GM18951 (cell line): ENCODE data around the gene AP1M2.
A peak's percentile ranks its signal among the peaks of the same experiment; 100 is the strongest.

Experiments
- POLR2A ChIP-seq: IDR thresholded peaks from 4 replicates; pipeline ENCODE4 v1.6.1; 2011; ENCODE audit warnings: mild to moderate bottlenecking; ENCODE audit not compliant: insufficient read length, insufficient read depth; ENCODE audit errors: extremely low read depth
- in situ Hi-C: fragments of 300-500 bp; cut with MboI; formaldehyde crosslinking; loops from one replicate; pipeline ENCODE4 v1.12.0; 2022; ENCODE audit warnings: low sequenced_read_pairs, mixed read lengths, inconsistent platforms; ENCODE audit not compliant: unreplicated experiment

Gene AP1M2

DNA sequence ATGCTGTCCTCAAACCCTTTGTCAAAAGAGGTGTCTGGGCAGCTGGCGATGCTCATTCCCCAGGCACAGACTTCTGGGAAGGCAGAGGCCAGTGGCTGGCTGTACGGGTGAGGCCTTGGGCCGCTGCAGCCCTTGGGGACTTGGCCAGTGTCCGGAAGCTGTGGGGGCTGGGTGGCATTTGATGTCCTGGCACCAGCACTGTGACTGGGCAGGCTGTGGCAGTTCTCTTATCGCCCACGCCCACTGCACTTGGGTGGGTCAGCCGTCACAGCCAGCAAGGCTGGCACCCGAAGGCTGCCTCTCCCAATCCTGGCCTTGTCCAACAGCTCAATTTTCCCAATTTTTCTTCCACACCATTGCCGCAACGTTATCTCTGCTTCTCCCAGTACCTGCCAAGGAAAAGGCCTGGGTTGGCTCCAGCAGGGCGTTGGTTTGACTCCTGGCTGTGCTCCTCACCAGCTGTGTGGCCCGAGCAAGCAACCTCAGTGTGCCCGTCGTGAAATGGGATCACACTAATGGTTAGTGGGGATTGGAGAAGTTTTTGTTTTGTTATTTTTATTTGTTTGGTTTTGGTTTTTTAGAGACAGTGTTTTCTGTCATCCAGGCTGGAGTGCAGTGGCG, 25.5 kb upstream of the AP1M2 start:
- TF ChIP-seq POLR2A = no peak
- in situ Hi-C loops = no loop called here

DNA sequence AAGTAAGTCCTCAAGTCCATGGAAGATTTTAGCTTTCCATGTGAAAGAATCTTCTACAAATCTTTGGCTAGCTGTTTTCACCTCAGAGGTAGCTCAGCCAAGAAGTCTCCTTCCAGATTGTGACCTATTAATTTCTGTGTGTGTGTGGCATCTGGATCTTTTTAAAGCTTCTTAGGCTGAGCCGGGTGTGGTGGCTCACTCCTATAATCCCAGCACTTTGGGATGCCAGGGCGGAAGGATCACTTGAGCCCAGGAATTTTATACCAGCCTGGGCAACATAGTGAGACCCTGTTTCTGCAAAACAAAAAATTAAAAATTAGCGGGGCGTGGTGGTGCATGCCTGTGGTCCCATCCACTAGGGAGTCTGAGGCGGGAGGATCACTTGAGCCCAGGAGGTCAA, 24.8 kb upstream of the AP1M2 start:
- TF ChIP-seq POLR2A = no peak
- in situ Hi-C loops = no loop called here

DNA sequence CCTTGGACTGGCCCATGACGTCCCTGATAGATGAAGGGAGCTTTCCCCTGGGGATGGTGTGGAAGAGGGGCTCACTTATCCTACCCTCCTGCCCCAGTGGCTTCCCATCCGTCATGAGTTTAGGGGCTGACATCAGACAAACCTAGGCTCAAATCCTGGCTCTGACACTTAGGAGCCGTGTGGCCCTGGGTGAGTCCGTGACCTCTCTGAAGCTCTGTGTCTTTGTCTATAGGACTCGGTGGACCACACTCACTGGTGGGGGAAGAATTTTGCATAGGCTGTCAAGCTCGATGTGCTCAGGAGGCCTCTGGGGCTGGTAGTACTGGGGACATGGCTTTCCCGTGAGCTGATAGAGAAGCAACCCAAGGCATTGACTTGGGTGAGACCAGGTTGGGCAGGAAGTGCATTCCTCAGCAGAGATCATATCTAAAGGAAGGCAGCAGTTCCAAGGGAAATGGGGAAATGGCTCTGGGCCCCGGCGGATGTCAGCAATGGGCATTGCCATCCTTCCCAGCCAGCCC, 17.4 kb upstream of the AP1M2 start:
- in situ Hi-C loops = no loop called here

DNA sequence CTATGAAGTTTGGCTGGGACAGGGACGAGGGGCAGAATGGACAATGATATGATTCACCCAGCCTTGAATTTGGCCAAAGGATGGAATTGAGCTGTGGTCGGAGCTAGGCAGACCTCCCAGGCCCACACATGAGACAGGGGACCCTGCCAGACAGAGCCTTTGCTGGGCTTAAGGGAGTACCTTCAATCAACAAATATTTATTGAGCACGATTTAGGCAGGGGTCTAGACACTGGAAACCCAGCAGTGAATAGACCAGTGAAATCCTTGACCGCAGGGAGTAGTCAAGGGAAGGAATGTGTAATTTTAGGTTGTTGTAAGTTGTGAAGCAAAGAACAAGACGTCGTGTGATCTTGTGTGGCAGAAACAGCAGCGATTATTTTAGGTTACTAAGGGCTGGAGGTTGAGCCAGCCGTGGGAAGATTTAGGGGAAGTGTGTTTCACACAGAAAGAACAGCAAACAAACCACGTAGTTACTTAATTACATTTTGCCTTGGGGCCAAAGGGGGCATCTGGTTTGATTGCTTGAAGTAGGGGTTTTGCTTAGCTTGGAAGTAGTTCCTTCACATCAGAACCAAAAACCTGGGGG, 16.9 kb upstream of the AP1M2 start:
- in situ Hi-C loops = no loop called here
- TF ChIP-seq POLR2A = no peak

More for the DNA sequence above, 17.4 kb upstream of the AP1M2 start:
- peak; percentile 63 for TF ChIP-seq POLR2A

DNA sequence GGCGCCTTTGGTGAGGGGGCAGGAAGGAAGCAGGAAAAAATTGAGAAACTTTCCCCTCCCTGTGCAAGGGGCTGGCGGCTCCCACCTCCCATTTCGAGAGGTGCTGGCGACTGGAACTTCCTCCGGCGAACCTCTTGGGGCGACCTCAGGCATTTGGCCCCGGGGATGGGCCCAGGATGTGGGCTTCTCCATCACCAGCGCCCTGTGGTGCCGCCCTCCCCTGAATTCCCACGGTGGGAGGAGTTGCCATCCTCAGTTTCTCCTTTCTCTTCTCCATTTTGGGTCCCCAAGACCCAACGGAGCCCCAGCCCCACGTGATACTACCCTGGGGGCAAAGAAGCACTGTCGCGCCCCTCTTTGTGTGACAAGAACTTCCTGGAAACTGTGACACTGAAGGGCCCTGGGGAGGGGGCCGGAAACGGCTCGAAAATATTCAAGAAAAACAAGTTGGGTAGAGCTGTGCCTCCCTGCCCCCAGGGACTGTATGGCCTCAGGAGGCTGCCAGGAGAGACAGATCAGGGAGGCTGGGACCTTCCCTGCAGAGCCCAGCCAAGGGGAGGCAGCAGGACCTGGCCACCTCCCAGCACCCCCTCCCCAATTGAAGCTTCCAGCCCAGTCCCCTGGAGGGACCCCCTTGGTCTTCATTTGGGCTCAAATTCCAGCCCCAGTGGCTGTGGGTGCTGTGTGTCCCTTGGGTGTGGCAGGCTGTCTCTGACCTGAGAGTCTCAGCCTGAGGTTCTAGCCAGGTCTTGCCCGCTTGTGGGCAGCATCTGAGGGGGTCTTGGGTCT, 16.2 kb upstream of the AP1M2 start:
- TF ChIP-seq POLR2A = peak; percentile 52
- in situ Hi-C loops = no loop called here

DNA sequence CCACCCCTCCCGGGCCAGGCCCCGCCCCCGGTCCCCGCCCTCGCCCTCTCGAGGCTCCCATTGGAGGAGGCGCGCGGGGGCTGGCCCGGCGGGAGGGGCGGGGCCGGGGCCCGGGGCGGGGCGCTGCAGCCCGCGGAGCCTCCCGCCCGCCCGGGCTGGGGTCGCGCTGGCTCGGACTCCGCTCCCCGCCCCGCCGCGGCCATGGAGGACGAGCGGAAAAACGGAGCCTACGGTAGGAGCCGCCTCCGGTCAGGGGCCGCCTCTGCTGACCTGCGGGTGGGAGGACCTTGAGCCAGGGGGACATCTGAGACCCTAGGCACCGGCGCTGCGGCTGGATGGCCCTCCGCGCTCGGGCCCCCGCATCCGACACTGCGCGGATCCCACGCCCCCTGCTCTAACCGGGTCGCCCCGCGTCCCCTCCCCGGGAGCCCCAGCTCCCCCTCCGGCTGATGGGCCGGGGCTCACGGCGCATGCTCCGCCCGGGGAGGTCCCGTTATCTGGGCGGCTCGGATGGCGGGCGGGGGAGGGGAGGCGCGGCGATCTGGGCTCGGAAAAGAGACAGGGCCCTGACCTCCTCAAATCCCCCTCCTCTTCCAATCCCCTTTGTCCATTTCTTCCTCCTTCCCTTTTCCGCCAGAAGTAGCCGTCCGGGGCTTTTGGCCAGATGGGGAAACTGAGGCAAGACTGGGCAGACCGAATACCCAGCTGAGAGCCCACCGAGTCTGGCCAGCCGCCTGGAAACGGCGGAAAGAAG, 15.4 kb upstream of the AP1M2 start:
- TF ChIP-seq POLR2A = peak; percentile 69
- in situ Hi-C loops = no loop called here

DNA sequence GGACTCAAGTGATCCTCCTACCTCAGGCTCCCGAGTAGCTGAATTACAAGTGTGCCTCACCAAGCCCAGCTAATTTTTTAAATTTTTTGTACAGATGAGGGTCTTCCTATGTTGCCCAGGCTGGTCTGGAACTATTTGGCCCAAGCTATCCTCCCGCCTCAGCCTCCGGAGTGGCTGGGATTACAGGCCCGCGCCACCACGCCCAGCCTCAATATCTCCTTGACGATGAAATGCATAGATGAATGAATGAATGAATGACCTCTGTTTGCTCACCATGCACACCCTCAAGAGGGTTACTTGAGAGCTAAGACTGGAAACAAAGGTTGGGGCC, 14.9 kb upstream of the AP1M2 start:
- no peak for TF ChIP-seq POLR2A
- in situ Hi-C loops = no loop called here

DNA sequence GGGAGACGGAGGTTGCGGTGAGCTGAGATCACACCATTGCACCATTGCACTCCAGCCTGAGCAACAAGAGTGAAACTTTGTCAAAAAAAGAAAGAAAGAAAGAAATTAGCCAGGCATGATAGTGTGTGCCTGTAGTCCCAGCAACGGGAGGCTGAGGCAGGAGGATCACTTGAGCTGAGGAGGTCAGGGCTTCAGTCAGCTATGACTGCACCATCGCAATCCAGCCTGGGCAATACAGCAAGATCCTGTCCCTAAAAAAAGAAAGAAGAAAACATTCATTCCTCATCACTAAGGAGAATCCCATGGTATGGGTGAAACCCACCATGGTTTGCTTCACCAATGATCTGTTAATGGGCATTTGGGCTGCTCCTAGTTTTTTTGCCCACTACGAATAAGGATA, 13.0 kb upstream of the AP1M2 start:
- no peak for TF ChIP-seq POLR2A
- in situ Hi-C loops = no loop called here

DNA sequence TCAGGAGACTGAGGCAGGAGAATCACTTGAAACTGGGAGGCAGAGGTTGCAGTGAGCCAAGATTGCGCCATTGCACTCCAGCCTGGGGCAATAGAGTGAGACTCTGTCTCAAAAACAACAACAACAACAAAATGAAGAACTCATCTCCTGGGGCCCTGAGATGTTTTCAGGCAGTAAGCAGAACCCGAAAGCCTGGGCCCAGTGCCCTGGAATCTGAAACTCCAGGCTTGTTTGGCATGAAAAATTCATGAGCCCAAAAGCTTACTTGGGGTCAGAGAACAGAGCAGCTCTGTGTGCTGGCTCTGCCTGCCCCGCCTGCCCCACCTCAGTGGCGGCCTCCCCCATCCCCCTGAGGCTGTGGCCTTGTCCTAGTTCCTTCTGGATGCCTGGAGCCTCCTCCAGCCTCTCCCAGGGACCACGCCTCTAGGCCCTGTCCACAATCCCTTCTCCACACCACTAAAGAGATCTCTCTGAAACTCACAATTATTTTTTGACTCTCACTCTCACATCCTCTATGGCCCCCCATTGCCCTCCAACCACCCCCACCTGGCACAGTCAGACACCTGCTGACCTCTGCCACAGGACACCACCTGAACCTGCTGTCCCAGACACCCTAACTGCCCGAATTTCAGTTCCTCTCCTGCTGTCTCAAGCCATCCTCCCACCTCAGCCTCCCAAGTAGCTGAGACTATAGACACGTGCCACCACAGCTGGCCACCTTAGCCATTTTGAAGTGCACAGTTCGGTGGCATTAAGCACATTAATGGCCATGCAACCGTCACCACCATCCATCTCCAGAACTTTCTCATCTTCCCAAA, 6.9 kb upstream of the AP1M2 start:
- in situ Hi-C loops = no loop called here
- TF ChIP-seq POLR2A = no peak

DNA sequence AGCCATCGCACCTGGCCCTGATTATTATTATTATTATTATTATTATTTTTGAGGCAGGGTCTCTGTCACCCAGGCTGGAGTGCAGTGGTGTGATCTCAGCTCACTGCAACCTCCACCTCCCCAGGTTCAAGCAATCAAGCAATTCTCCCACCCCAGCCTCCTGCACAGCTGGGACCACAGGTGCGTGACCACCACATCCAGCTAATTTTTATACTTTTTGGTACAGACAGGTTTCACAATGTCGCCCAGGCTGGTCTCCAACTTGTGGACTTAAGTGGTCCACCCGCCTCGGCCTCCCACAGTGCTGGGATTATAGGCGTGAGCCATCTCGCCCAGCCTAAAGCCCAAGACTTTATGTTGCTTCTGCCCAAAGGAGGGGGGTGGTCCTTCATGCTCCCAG, 6.0 kb upstream of the AP1M2 start:
- TF ChIP-seq POLR2A = no peak
- in situ Hi-C loops = no loop called here

DNA sequence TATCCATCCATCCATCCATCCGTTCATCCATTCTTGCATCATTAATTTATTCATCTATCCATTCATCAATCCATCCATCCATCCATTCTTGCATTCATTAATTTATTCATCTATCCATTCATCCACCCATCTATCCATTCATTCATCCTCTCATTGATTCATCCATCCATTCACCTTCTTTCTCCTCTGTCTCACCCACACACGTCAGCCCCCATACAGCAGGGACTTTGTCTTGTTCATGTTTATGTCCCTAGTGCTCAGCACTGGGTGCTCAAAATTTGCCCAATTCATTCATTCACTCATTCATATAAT, 683 bp upstream of the AP1M2 start:
- in situ Hi-C loops = no loop called here
- no peak for TF ChIP-seq POLR2A

DNA sequence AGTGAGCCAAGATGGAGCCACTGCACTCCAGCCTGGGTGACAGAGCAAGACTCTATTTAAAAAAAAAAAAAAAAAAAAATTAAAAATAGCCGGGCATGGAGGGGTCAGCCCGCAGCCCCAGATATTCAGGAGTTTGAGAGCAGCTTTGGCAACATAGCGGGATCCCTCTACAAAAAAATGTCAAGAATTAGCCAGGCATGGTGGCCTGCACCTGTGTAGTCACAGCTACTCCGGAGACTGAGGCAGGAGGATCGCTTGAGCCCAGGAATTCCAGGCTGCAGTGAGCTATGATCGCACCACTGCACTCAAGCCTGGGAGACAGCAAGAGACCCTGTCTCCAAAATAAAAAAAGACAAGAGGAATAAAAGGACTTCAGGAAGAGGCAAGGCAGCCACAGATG, 716 bp downstream of the AP1M2 start:
- in situ Hi-C loops = no loop called here

More for the DNA sequence above, 716 bp downstream of the AP1M2 start:
- no peak for TF ChIP-seq POLR2A
